Mesendoderm (in vitro differentiated cells): ENCODE results near the gene SH3TC2.
A peak's percentile ranks its signal among the peaks of the same experiment; 100 is the strongest.

Source experiments
- DNase-seq: peaks from one replicate; pipeline ENCODE4 v3.0.0; 2013
- H2AK5ac ChIP-seq: 2 replicates; pipeline ENCODE4 v1.6.1; 2013; ENCODE audit warnings: low read length, inconsistent platforms
- H2BK120ac ChIP-seq: 2 replicates; pipeline ENCODE4 v1.6.1; 2013; ENCODE audit warnings: low read depth, mild to moderate bottlenecking, low read length, moderate library complexity, mixed read lengths
- H2BK15ac ChIP-seq: replicated peaks from 2 replicates; pipeline ENCODE4 v1.6.1; 2013; ENCODE audit warnings: low read depth, mild to moderate bottlenecking, moderate library complexity
- H2BK5ac ChIP-seq: 2 replicates; pipeline ENCODE4 v1.6.1; 2013; ENCODE audit warnings: low read length, inconsistent platforms
- H3K18ac ChIP-seq: 2 replicates; pipeline ENCODE4 v1.6.1; 2013; ENCODE audit warnings: mild to moderate bottlenecking, low read length, mixed read lengths
- H3K23ac ChIP-seq: one replicate; pipeline ENCODE4 v1.6.1; 2013; ENCODE audit warnings: low read length
- H3K27ac ChIP-seq: 2 replicates; pipeline ENCODE4 v1.5.1; 2013; ENCODE audit warnings: low read depth, mild to moderate bottlenecking, inconsistent platforms, low read length, moderate library complexity
- H3K27me3 ChIP-seq: 2 replicates; pipeline ENCODE4 v1.6.1; 2013; ENCODE audit warnings: low read length, control low read depth, mild to moderate bottlenecking, inconsistent platforms; ENCODE audit not compliant: insufficient read depth, poor library complexity
- H3K36me3 ChIP-seq: 2 replicates; pipeline ENCODE4 v1.6.1; 2013; ENCODE audit warnings: low read length, inconsistent platforms; ENCODE audit not compliant: control insufficient read depth, insufficient read depth
- H3K4ac ChIP-seq: one replicate; pipeline ENCODE4 v1.6.1; 2013; ENCODE audit warnings: low read depth, mild to moderate bottlenecking, low read length, moderate library complexity
- H3K4me1 ChIP-seq: 2 replicates; pipeline ENCODE4 v1.6.1; 2013; ENCODE audit warnings: low read depth, low read length, inconsistent platforms; ENCODE audit not compliant: control insufficient read depth
- H3K4me2 ChIP-seq: 2 replicates; pipeline ENCODE4 v1.6.1; 2013; ENCODE audit warnings: low read length
- H3K4me3 ChIP-seq: 2 replicates; pipeline ENCODE4 v1.5.1; 2013; ENCODE audit warnings: mild to moderate bottlenecking, low read length
- H3K56ac ChIP-seq: one replicate; pipeline ENCODE4 v1.6.1; 2013; ENCODE audit warnings: low read length
- H3K79me1 ChIP-seq: 2 replicates; pipeline ENCODE4 v1.6.1; 2013; ENCODE audit warnings: low read length, inconsistent platforms
- H3K79me2 ChIP-seq: 2 replicates; pipeline ENCODE4 v1.6.1; 2013; ENCODE audit warnings: mild to moderate bottlenecking, low read length; ENCODE audit not compliant: control insufficient read depth, insufficient read depth
- H3K9ac ChIP-seq: 2 replicates; pipeline ENCODE4 v1.6.1; 2013; ENCODE audit warnings: low read length, inconsistent platforms
- H4K5ac ChIP-seq: one replicate; pipeline ENCODE4 v1.6.1; 2013; ENCODE audit warnings: low read length
- H4K8ac ChIP-seq: one replicate; pipeline ENCODE4 v1.6.1; 2013; ENCODE audit warnings: low read depth, mild to moderate bottlenecking, control low read depth, low read length, moderate library complexity
- WGBS: extraction: QIAGEN DNeasy Blood & Tissue Kit; methylation state at CpG from one replicate; pipeline ENCODE4 v1.1.7; 2013; ENCODE audit warnings: low lambda C conversion rate, missing lambda C conversion rate; ENCODE audit not compliant: insufficient coverage; ENCODE audit errors: extremely low coverage; 5-methylcytosine and 5-hydroxymethylcytosine counted together

The SH3TC2 gene

DNA sequence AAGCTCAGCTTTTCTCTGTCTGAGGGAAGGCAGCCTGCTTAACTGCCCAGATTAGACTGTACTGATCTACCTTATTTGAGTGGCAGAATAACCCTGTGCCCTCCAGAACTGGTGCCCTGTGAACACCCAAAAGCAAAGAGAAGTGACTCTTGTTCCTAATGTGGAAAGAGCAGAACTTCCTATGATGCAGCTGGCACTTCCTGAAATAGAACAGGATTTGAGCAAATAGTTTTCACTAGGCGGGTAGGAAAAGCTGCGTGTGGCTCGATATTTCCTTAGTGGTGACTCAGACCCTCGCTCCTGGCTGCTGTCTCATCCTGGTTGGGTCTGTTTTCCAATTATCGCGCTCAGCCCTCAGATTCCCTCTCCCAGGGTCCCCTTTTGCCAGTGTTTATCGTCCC lies 89.9 kb downstream of the SH3TC2 start:
- no peak overlapping the region for H4K5ac ChIP-seq
- no peak overlapping the region for H4K8ac ChIP-seq
- H3K79me1 ChIP-seq = no peaks in the 10 kb centered on the region
- peak; percentile 47 for DNase-seq
- no peaks in the 10 kb centered on the region for H3K36me3 ChIP-seq
- H3K4me1 ChIP-seq = peaks cover 13% of the 10 kb centered on the region
- H3K9ac ChIP-seq = no peak overlapping the region
- H2AK5ac ChIP-seq = peak overlapping the region; percentile 26
- H2BK5ac ChIP-seq = no peak overlapping the region
- H3K27me3 ChIP-seq = no peaks in the 10 kb centered on the region
- H3K4ac ChIP-seq = no peak overlapping the region
- no peak overlapping the region for H2BK15ac ChIP-seq
- no peak overlapping the region for H3K23ac ChIP-seq
- H3K4me2 ChIP-seq = no peak overlapping the region
- H3K27ac ChIP-seq = no peak overlapping the region
- H3K4me3 ChIP-seq = no peak overlapping the region
- no peak overlapping the region for H2BK120ac ChIP-seq
- H3K56ac ChIP-seq = peak overlapping the region; percentile 11
- H3K18ac ChIP-seq = no peak overlapping the region
- H3K79me2 ChIP-seq = no peaks in the 10 kb centered on the region
- no CpG with 5 or more reads among the region's 7 CpGs for WGBS

DNA sequence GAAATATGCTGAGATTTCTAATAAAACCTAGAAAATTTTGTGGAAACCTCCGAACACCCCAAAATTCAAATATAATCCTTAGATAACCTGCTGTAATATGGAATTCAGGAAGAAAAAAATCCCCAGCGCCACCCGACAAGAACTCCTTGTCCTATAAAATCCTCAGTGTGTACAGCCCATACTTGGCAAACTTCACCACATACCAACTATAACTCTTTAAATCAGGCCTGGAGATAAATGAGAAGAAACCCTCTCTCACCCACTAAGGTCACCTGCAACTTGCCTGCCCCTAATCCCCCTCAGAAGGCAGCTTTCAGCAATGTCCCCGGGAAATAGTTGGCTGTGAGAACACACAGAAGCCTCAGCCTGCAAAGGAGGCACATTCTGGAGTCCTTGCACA lies 90.5 kb downstream of the SH3TC2 start:
- no peak overlapping the region for H4K5ac ChIP-seq
- no peak overlapping the region for H3K27ac ChIP-seq
- H3K9ac ChIP-seq = no peak overlapping the region
- H3K18ac ChIP-seq = no peak overlapping the region
- H2AK5ac ChIP-seq = peak overlapping the region; percentile 26
- WGBS = no CpG with 5 or more reads among the region's 4 CpGs
- H3K4me2 ChIP-seq = no peak overlapping the region
- no peak overlapping the region for H3K4ac ChIP-seq
- no peak overlapping the region for H3K4me3 ChIP-seq
- no peaks in the 10 kb centered on the region for H3K36me3 ChIP-seq
- no peak overlapping the region for H3K56ac ChIP-seq
- no peak overlapping the region for H4K8ac ChIP-seq
- H3K4me1 ChIP-seq = peaks cover 13% of the 10 kb centered on the region
- no peaks in the 10 kb centered on the region for H3K27me3 ChIP-seq
- no peaks in the 10 kb centered on the region for H3K79me2 ChIP-seq
- no peak overlapping the region for H2BK120ac ChIP-seq
- H2BK5ac ChIP-seq = no peak overlapping the region
- H3K79me1 ChIP-seq = no peaks in the 10 kb centered on the region
- no peak overlapping the region for H3K23ac ChIP-seq
- DNase-seq = no peak
- no peak overlapping the region for H2BK15ac ChIP-seq

DNA sequence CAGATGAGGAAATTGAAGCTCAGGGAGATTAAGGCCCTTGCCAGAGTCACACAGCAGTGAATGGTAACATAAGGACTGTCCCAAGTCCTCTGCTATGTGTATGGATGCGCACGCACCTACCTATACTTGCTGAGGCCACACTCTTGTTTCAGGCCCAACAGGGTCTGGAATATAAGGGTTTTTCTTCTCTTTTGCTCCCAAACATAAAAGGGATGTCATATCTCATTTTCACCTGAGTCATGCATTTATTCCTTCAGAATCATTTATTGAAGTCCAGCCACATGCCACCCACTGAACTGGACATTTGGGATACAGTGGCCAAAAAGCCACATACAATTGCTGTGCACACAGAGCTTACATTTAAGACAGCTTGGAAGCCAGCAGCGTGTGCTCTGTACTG lies 92.0 kb downstream of the SH3TC2 start:
- Histone ChIP-seq H3K23ac (no peak overlapping the region), H4K5ac (no peak overlapping the region), H3K79me2 (no peaks in the 10 kb centered on the region), H2BK15ac (no peak overlapping the region), H3K4me2 (no peak overlapping the region), H3K4me3 (no peak overlapping the region), H3K4ac (no peak overlapping the region), H2AK5ac (no peak overlapping the region), H3K27ac (no peak overlapping the region), H3K79me1 (no peaks in the 10 kb centered on the region), H2BK120ac (no peak overlapping the region), H3K27me3 (no peaks in the 10 kb centered on the region), H3K9ac (no peak overlapping the region), H3K56ac (no peak overlapping the region), H2BK5ac (no peak overlapping the region), H3K18ac (no peak overlapping the region), H4K8ac (no peak overlapping the region), H3K36me3 (no peaks in the 10 kb centered on the region), H3K4me1 (peaks cover 13% of the 10 kb centered on the region)
- WGBS = no CpG with 5 or more reads among the region's 3 CpGs
- DNase-seq = no peak

DNA sequence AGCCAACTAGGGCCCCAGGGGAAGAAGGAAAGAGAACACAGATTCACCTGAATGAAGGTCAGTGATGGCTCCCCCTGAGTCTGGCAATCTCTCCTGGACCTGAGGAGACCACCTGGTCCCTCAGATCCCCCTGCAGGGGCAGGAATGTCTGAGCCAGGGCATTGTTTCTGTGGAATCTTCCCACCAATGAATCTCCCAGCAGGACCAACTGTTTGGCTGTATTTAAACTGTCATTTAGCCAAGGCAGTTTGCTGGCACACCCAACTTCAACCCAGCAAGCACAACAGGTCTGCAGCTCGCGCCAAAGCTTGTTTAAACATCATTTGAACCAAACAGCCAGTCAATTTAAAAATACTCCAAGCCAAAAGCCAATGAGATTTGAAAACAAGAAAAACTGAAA lies 92.6 kb downstream of the SH3TC2 start:
- Histone ChIP-seq H2BK120ac (no peak overlapping the region), H3K27ac (no peak overlapping the region), H2BK5ac (no peak overlapping the region), H4K5ac (no peak overlapping the region), H3K36me3 (no peaks in the 10 kb centered on the region), H3K79me2 (no peaks in the 10 kb centered on the region), H3K9ac (no peak overlapping the region), H3K23ac (no peak overlapping the region), H2BK15ac (no peak overlapping the region), H3K27me3 (no peaks in the 10 kb centered on the region), H3K4ac (no peak overlapping the region), H3K4me1 (peaks cover 13% of the 10 kb centered on the region), H3K56ac (no peak overlapping the region), H3K18ac (no peak overlapping the region), H3K79me1 (no peaks in the 10 kb centered on the region), H3K4me2 (no peak overlapping the region), H4K8ac (no peak overlapping the region), H2AK5ac (no peak overlapping the region), H3K4me3 (no peak overlapping the region)
- WGBS = no CpG with 5 or more reads among the region's 2 CpGs
- DNase-seq = peak; percentile 53

DNA sequence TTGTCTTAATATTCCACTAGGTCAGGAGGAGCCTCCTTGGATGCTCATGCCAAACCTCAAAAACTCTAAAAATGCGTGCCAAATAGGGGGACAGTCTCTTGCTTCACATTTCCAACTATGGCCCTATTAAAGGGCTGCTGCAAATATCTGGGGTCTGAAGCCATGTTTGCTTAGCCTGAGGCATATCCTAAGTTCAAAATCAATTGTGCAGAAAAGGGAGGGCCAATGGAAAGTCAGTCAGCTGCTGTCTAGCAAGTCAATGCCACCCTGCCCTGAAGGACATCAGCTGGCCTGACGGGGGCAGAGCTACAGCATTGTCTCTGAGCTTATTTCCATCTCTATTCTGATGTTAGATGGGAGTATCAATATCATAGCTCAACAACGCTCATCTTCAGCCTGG lies 93.6 kb downstream of the SH3TC2 start:
- Histone ChIP-seq H3K27me3 (no peaks in the 10 kb centered on the region), H2BK5ac (no peak overlapping the region), H3K79me1 (no peaks in the 10 kb centered on the region), H4K5ac (no peak overlapping the region), H3K4me2 (no peak overlapping the region), H3K36me3 (no peaks in the 10 kb centered on the region), H3K56ac (no peak overlapping the region), H2BK120ac (no peak overlapping the region), H3K23ac (no peak overlapping the region), H3K79me2 (no peaks in the 10 kb centered on the region), H2AK5ac (no peak overlapping the region), H2BK15ac (no peak overlapping the region), H3K9ac (no peak overlapping the region), H3K4ac (no peak overlapping the region), H3K4me1 (peaks cover 11% of the 10 kb centered on the region), H4K8ac (no peak overlapping the region), H3K27ac (no peak overlapping the region), H3K4me3 (no peak overlapping the region), H3K18ac (no peak overlapping the region)
- no peak for DNase-seq
- no CpG with 5 or more reads among the region's 3 CpGs for WGBS

DNA sequence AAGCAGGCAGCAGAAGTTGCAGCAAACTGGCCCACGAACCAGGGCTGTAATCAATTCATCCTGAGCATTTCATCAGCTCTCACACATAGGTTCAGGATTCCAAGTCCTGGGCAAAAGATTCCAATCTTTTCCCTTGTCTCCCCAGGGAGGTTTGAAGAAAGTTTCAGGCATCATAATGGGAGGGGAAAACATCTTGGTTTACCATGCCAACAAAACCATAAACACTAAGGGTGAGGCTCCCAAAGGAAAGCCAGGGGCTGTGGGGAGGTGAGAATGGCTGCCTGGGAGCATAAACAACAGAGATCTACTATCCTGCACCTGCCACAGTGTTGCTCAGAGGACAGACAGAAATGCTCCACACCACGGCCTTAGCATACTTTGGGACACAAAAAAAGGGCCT lies 94.6 kb downstream of the SH3TC2 start:
- Histone ChIP-seq H3K23ac (no peak overlapping the region), H3K4me3 (no peak overlapping the region), H3K27me3 (no peaks in the 10 kb centered on the region), H4K5ac (no peak overlapping the region), H3K9ac (no peak overlapping the region), H4K8ac (no peak overlapping the region), H3K4ac (no peak overlapping the region), H2BK5ac (no peak overlapping the region), H3K4me1 (peaks cover 4% of the 10 kb centered on the region), H3K56ac (no peak overlapping the region), H3K36me3 (no peaks in the 10 kb centered on the region), H3K79me2 (no peaks in the 10 kb centered on the region), H3K27ac (no peak overlapping the region), H2AK5ac (no peak overlapping the region), H3K4me2 (no peak overlapping the region), H2BK15ac (no peak overlapping the region), H2BK120ac (no peak overlapping the region), H3K18ac (no peak overlapping the region), H3K79me1 (no peaks in the 10 kb centered on the region)
- peak; percentile 42 for DNase-seq
- no CpG with 5 or more reads among the region's 2 CpGs for WGBS
